IMR-90 (cell line): ENCODE results near the gene RASL10B. TPM values are rescaled to one million over a fixed set of nuclear protein-coding genes. Genes with fewer than 3 reads are reported as not detected.

Source experiments
- ATAC-seq: fragments of 200-7000 bp; cut with Tn5 transposase; 2 replicates; pipeline ENCODE4 v1.9.1; 2020; ENCODE audit warnings: low read depth, mild to moderate bottlenecking, moderate library complexity
- BruUV-seq: library from RNA; stranded (reverse); fragments of 400-500 nt; replicated peaks from 2 replicates; lab custom pipeline; 2021; lab: Mats Ljungman, UMichigan
- CTCF ChIA-PET: fragments of 300-600 bp; formaldehyde crosslinking; extraction: SDS; loops from one replicate; lab custom pipeline; 2021; ENCODE audit warnings: antibody characterized with exemption; lab: Yijun Ruan, JAX
- POLR2A ChIA-PET: fragments of 300-600 bp; sonication (Branson Sonifier 250); formaldehyde crosslinking; loops from one replicate; lab custom pipeline; 2022; ENCODE audit warnings: antibody characterized with exemption; ENCODE audit not compliant: unreplicated experiment; lab: Charles Lee
- DNase-seq: peaks from one replicate; pipeline ENCODE4 v3.0.0; 2013
- H2AFZ ChIP-seq: replicated peaks from 2 replicates; pipeline ENCODE3; 2013; ENCODE audit warnings: low read length, mild to moderate bottlenecking; ENCODE audit not compliant: poor library complexity
- H2AK5ac ChIP-seq: 2 replicates; pipeline ENCODE4 v1.6.1; 2013; ENCODE audit warnings: low read depth, low read length, inconsistent platforms
- H2AK9ac ChIP-seq: replicated peaks from 2 replicates; pipeline ENCODE3; 2013; ENCODE audit warnings: mild to moderate bottlenecking, low read depth, low read length, moderate library complexity; ENCODE audit not compliant: poor library complexity
- H2BK120ac ChIP-seq: 2 replicates; pipeline ENCODE4 v1.6.1; 2013; ENCODE audit warnings: low read depth, low read length, inconsistent platforms
- H2BK15ac ChIP-seq: 3 replicates; pipeline ENCODE4 v1.6.1; 2013; ENCODE audit warnings: low read depth, low read length, inconsistent platforms
- H2BK20ac ChIP-seq: 2 replicates; pipeline ENCODE4 v1.6.1; 2013; ENCODE audit warnings: low read depth, mild to moderate bottlenecking, inconsistent platforms, low read length, moderate library complexity
- H2BK5ac ChIP-seq: 2 replicates; pipeline ENCODE4 v1.6.1; 2013; ENCODE audit warnings: mild to moderate bottlenecking, low read depth, low read length, inconsistent platforms; ENCODE audit not compliant: poor library complexity, severe bottlenecking
- H3K14ac ChIP-seq: replicated peaks from 2 replicates; pipeline ENCODE4 v1.6.1; 2013; ENCODE audit warnings: low read depth, low read length, inconsistent platforms
- H3K18ac ChIP-seq: 2 replicates; pipeline ENCODE4 v1.6.1; 2013; ENCODE audit warnings: low read depth, low read length, control low read depth
- H3K23ac ChIP-seq: 2 replicates; pipeline ENCODE4 v1.6.1; 2013; ENCODE audit warnings: low read depth, low read length, inconsistent platforms
- H3K27ac ChIP-seq: 2 replicates; pipeline ENCODE4 v1.5.1; 2013; ENCODE audit warnings: mild to moderate bottlenecking, control low read depth, low read length; ENCODE audit not compliant: insufficient read depth
- H3K27me3 ChIP-seq: 2 replicates; pipeline ENCODE4 v1.6.1; 2013; ENCODE audit warnings: low read length; ENCODE audit not compliant: control insufficient read depth, insufficient read depth
- H3K36me3 ChIP-seq: 2 replicates; pipeline ENCODE4 v1.6.1; 2013; ENCODE audit warnings: low read length, mixed read lengths; ENCODE audit not compliant: control insufficient read depth, insufficient read depth
- H3K4ac ChIP-seq: 2 replicates; pipeline ENCODE4 v1.6.1; 2013; ENCODE audit warnings: low read depth, low read length, inconsistent platforms
- H3K4me1 ChIP-seq: 2 replicates; pipeline ENCODE4 v1.6.1; 2013; ENCODE audit warnings: low read length, mixed read lengths; ENCODE audit not compliant: control insufficient read depth, insufficient read depth
- H3K4me2 ChIP-seq: 2 replicates; pipeline ENCODE4 v1.6.1; 2013; ENCODE audit warnings: low read depth, mild to moderate bottlenecking, control low read depth, low read length, moderate library complexity
- H3K4me3 ChIP-seq: 2 replicates; pipeline ENCODE4 v1.5.1; 2013; ENCODE audit warnings: low read depth, mild to moderate bottlenecking, control low read depth, low read length, moderate library complexity; ENCODE audit not compliant: insufficient read depth
- H3K56ac ChIP-seq: 2 replicates; pipeline ENCODE4 v1.6.1; 2013; ENCODE audit warnings: low read length, inconsistent platforms; ENCODE audit not compliant: insufficient read depth; ENCODE audit errors: extremely low read depth
- H3K79me1 ChIP-seq, 2 experiments: 2 replicates each; pipeline ENCODE4 v1.6.1; 2013; ENCODE audit warnings: low read length in 2 of 2, inconsistent platforms in 1 of 2, low read depth in 1 of 2
- H3K9ac ChIP-seq: 2 replicates; pipeline ENCODE4 v1.6.1; 2013; ENCODE audit warnings: low read depth, low read length, control low read depth
- H3K9me1 ChIP-seq: 2 replicates; pipeline ENCODE4 v1.6.1; 2013; ENCODE audit warnings: low read length, inconsistent platforms; ENCODE audit not compliant: insufficient read depth
- H3K9me3 ChIP-seq: 2 replicates; pipeline ENCODE4 v1.6.1; 2013; ENCODE audit warnings: low read length; ENCODE audit not compliant: control insufficient read depth, insufficient read depth
- H4K20me1 ChIP-seq: 2 replicates; pipeline ENCODE4 v1.6.1; 2013; ENCODE audit warnings: low read length, inconsistent platforms; ENCODE audit not compliant: insufficient read depth
- H4K5ac ChIP-seq: 2 replicates; pipeline ENCODE4 v1.6.1; 2013; ENCODE audit warnings: mild to moderate bottlenecking, low read depth, low read length, control low read depth
- H4K8ac ChIP-seq, 2 experiments: 2 replicates each; pipeline ENCODE4 v1.6.1; 2013; ENCODE audit warnings: low read depth in 2 of 2, low read length in 2 of 2, control low read depth in 1 of 2, inconsistent platforms in 1 of 2
- H4K91ac ChIP-seq: 2 replicates; pipeline ENCODE4 v1.6.1; 2013; ENCODE audit warnings: low read depth, low read length, inconsistent platforms; ENCODE audit not compliant: insufficient read depth
- BHLHE40 ChIP-seq: fragments of 150-350 bp; IDR thresholded peaks from 2 replicates; pipeline ENCODE4 v1.6.1; 2016; ENCODE audit warnings: mild to moderate bottlenecking, low read depth, low read length
- CHD1 ChIP-seq: IDR thresholded peaks from 2 replicates; pipeline ENCODE4 v1.6.1; 2012; ENCODE audit warnings: low read depth, low read length, improper control_type of control experiment
- CTCF ChIP-seq: conservative IDR thresholded peaks from 2 replicates; pipeline ENCODE4 v1.5.1; 2012; ENCODE audit warnings: mild to moderate bottlenecking, low read depth, low read length, improper control_type of control experiment
- MAFK ChIP-seq: IDR thresholded peaks from 2 replicates; pipeline ENCODE4 v1.6.1; 2012; ENCODE audit warnings: low read depth, low read length, improper control_type of control experiment
- MAZ ChIP-seq: IDR thresholded peaks from 2 replicates; pipeline ENCODE4 v1.6.1; 2012; ENCODE audit warnings: low read depth, mild to moderate bottlenecking, low read length, improper control_type of control experiment, moderate library complexity, borderline replicate concordance
- MXI1 ChIP-seq: IDR thresholded peaks from 2 replicates; pipeline ENCODE4 v1.6.1; 2012; ENCODE audit warnings: low read depth, mild to moderate bottlenecking, low read length, moderate library complexity, borderline replicate concordance
- POLR2A ChIP-seq: IDR thresholded peaks from 2 replicates; pipeline ENCODE4 v1.6.1; 2012; ENCODE audit warnings: mild to moderate bottlenecking, low read depth, low read length
- RCOR1 ChIP-seq: IDR thresholded peaks from 2 replicates; pipeline ENCODE4 v1.6.1; 2012; ENCODE audit warnings: mild to moderate bottlenecking, low read length, improper control_type of control experiment; ENCODE audit not compliant: insufficient replicate concordance
- SMC3 ChIP-seq: fragments of 150-350 bp; IDR thresholded peaks from 2 replicates; pipeline ENCODE4 v1.6.1; 2016; ENCODE audit warnings: low read depth, mild to moderate bottlenecking, antibody characterized with exemption, low read length, moderate library complexity
- WGBS, 2 experiments: methylation state at CpG; one replicate each; pipeline versions ENCODE4 v1.1.5 to v1.1.7; 2013; ENCODE audit warnings: missing lambda C conversion rate in 2 of 2; ENCODE audit not compliant: insufficient read length in 1 of 2; ENCODE audit errors: extremely low coverage in 2 of 2; 5-methylcytosine and 5-hydroxymethylcytosine counted together
- dilution Hi-C: fragments of 300-500 bp; cut with HindIII; formaldehyde crosslinking; loops from one replicate; pipeline ENCODE4 v1.14.3; 2018; ENCODE audit warnings: low sequenced_read_pairs; ENCODE audit not compliant: unreplicated experiment
- in situ Hi-C: fragments of 300-500 bp; cut with MboI; formaldehyde crosslinking; loops from 3 replicates; pipeline ENCODE4 v1.14.3; 2019; ENCODE audit warnings: low sequenced_read_pairs, inconsistent platforms, mixed read lengths
- intact Hi-C: fragments of 100-400 bp; cut with micrococcal nuclease; formaldehyde crosslinking; loops from 2 replicates; pipeline ENCODE4 v1.10.0; 2022
- polyA plus RNA-seq, 3 experiments: library from polyadenylated mRNA; depleted of rRNA; stranded (reverse); fragments of >200 nt; gene quantifications; 2 replicates each; pipeline ENCODE4 v1.2.3, GENCODE V29; 2012; ENCODE audit warnings: low replicate concordance in 1 of 3
- total RNA-seq: library from RNA; depleted of rRNA; stranded (reverse); fragments of >200 nt; gene quantifications from 2 replicates; pipeline ENCODE4 v1.2.3, GENCODE V29; 2012

Gene RASL10B
- total and polyA plus RNA-seq, 2 of the 4 experiments (the other 2 are of a cell fraction), result 4.1 to 4.7 TPM

DNA sequence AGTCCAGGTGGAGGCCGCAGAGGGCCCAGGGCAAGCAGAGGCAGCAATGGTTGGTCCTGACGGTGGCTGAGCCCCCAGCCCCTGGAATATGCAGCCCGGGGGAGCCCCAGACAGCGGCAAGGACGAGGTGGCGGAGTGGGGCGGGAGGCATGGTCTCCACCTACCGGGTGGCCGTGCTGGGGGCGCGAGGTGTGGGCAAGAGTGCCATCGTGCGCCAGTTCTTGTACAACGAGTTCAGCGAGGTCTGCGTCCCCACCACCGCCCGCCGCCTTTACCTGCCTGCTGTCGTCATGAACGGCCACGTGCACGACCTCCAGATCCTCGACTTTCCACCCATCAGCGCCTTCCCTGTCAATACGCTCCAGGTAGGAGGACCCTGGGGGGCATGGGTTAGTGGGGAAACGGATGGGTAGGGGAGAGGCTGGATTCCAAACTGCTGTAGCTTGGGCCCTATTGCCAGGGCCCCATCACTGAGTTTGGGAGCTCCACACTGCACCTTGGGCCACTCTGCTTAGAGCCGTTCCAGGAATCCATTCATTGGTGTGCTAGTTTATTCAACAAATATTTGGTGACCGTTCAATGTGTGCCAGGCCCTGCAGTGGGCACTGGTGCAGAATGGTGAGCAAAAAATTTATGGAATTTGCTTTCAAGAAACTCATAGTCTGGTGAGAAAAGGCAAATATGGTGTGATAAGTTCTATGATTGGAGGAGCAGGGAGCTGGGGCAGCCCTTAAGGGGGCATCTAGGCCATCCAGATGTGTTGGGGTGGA lies 3.8 kb downstream of the RASL10B start:
- CTCF ChIA-PET, result no interaction called here

More for the DNA sequence above, 3.8 kb downstream of the RASL10B start:
- Histone ChIP-seq H3K4me1 (peaks cover 3% of the 10 kb centered on the region), H3K18ac (no peak overlapping the region), H3K14ac (no peak overlapping the region), H3K23ac (no peak overlapping the region), H4K8ac (no peak overlapping the region), H3K9ac (no peak overlapping the region), H3K56ac (no peak overlapping the region), H3K4ac (no peak overlapping the region), H4K5ac (no peak overlapping the region), H2BK20ac (no peak overlapping the region), H3K4me3 (no peak overlapping the region), H3K27ac (no peak overlapping the region), H3K9me1 (peaks cover 4% of the 10 kb centered on the region; the same call in 1 of the 2 replicates), H3K4me2 (no peak overlapping the region), H2AFZ (no peak overlapping the region), H2AK5ac (no peak overlapping the region), H4K20me1 (0 out of 2 replicates have a peak, but pooled peaks cover 6% of the 10 kb centered on the region), H3K36me3 (no peaks in the 10 kb centered on the region), H2AK9ac (no peak overlapping the region), H3K9me3 (no peaks in the 10 kb centered on the region), H2BK120ac (no peak overlapping the region), H2BK15ac (no peak overlapping the region), H3K27me3 (peaks cover 13% of the 10 kb centered on the region), H3K79me1 (no peaks in the 10 kb centered on the region), H4K91ac (no peak overlapping the region), H2BK5ac (no peak overlapping the region)
- in situ Hi-C loops (loop anchor here (25.0 kb wide), 1 partner anchor 373 kb away; the partner anchor contains the start of gene SLFN11), dilution Hi-C loops (no loop called here), intact Hi-C loops (no loop called here)
- DNase-seq (no peak), ATAC-seq (no peak)
- POLR2A ChIA-PET, result no interaction called here
- 80% methylated on average over 18 of the region's 29 CpGs; no CpG with 5 or more reads in 1 of the 2 experiments for WGBS, 2 experiments
- TF ChIP-seq BHLHE40 (no peak), SMC3 (no peak), MAFK (no peak), POLR2A (no peak), CTCF (no peak), CHD1 (no peak), MAZ (no peak), MXI1 (no peak), RCOR1 (no peak)
- BruUV-seq, result no TSS peak
